Nephron progenitor cell (in vitro differentiated cells): ENCODE measurements around the gene BPIFB2.
A peak's percentile ranks its signal among the peaks of the same experiment; 100 is the strongest.

ENCODE experiments used
- DNase-seq: peaks from one replicate; pipeline ENCODE4 v3.0.0; 2021
- H3K27ac Mint-ChIP-seq: 2 replicates; pipeline ENCODE4 v1.8.0; 2021; ENCODE audit warnings: mild to moderate bottlenecking, moderate library complexity, mixed read lengths
- H3K27me3 Mint-ChIP-seq: 2 replicates; pipeline ENCODE4 v1.8.0; 2021; ENCODE audit warnings: mild to moderate bottlenecking, low read depth, mixed read lengths; ENCODE audit not compliant: poor library complexity
- H3K36me3 Mint-ChIP-seq: 2 replicates; pipeline ENCODE4 v1.8.0; 2021; ENCODE audit warnings: low read depth, mixed read lengths
- H3K4me1 Mint-ChIP-seq: 2 replicates; pipeline ENCODE4 v1.8.0; 2021; ENCODE audit warnings: mixed read lengths
- H3K4me3 Mint-ChIP-seq: 2 replicates; pipeline ENCODE4 v1.8.0; 2021; ENCODE audit warnings: mild to moderate bottlenecking, moderate library complexity, mixed read lengths
- H3K9me3 Mint-ChIP-seq: 2 replicates; pipeline ENCODE4 v1.8.0; 2021; ENCODE audit warnings: mild to moderate bottlenecking, moderate library complexity, mixed read lengths
- CTCF ChIP-seq: fragments of 200-600 bp; sonication (generic); IDR thresholded peaks from 2 replicates; pipeline ENCODE4 v1.5.0; 2021; ENCODE audit warnings: antibody characterized with exemption

The BPIFB2 gene

DNA sequence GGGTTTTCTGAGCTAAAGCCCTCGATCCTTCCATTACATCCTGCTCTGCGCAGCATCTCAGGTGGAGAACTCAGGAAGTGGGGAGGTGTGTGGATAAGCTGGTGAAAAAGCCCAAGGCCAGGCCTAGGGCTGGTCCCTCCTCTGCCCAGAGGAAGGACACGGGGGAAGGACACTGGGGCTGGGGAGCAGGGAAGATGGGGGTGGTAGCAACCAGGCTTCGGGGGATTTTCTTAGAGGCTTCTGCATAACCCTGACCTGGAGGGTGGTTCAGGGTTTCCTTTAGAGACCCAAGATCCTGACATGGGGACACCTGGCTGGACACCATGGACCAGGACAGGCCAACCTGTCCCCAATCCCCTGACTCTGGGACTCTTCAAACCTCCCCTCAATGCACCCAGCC is 41.1 kb upstream of the BPIFB2 start:
- H3K27ac Mint-ChIP-seq, result no peak overlapping the region
- DNase-seq, result no peak

GRCh38 chr20:32966881-32967781 is 40.4 kb upstream of the BPIFB2 start:
- H3K36me3 Mint-ChIP-seq, result no peaks in the 10 kb centered on the region
- no peak for DNase-seq
- H3K4me3 Mint-ChIP-seq, result no peak overlapping the region
- H3K27ac Mint-ChIP-seq, result no peak overlapping the region
- no peaks in the 10 kb centered on the region for H3K9me3 Mint-ChIP-seq
- TF ChIP-seq CTCF, result no peak
- peaks cover 31% of the 10 kb centered on the region for H3K4me1 Mint-ChIP-seq
- H3K27me3 Mint-ChIP-seq, result peaks cover 13% of the 10 kb centered on the region

More for the DNA sequence above, 41.1 kb upstream of the BPIFB2 start:
- Mint-ChIP-seq H3K27me3 (peaks cover 15% of the 10 kb centered on the region), H3K9me3 (no peaks in the 10 kb centered on the region), H3K4me3 (no peak overlapping the region), H3K36me3 (no peaks in the 10 kb centered on the region), H3K4me1 (peaks cover 31% of the 10 kb centered on the region)
- no peak for TF ChIP-seq CTCF

- H3K4me1 Mint-ChIP-seq, result peaks cover 26% of the 10 kb centered on the region
- no peaks in the 10 kb centered on the region for H3K36me3 Mint-ChIP-seq
- no peak overlapping the region for H3K4me3 Mint-ChIP-seq
- TF ChIP-seq CTCF, result no peak
- H3K27me3 Mint-ChIP-seq, result peaks cover 13% of the 10 kb centered on the region
- DNase-seq, result no peak
- no peak overlapping the region for H3K27ac Mint-ChIP-seq
- no peaks in the 10 kb centered on the region for H3K9me3 Mint-ChIP-seq
Measured at GRCh38 chr20:32967961-32968457, 39.5 kb upstream of the BPIFB2 start.

GRCh38 chr20:32968478-32969241 is 38.8 kb upstream of the BPIFB2 start:
- DNase-seq, result no peak
- peaks cover 26% of the 10 kb centered on the region for H3K4me1 Mint-ChIP-seq
- no peaks in the 10 kb centered on the region for H3K36me3 Mint-ChIP-seq
- peaks cover 11% of the 10 kb centered on the region for H3K27me3 Mint-ChIP-seq
- H3K4me3 Mint-ChIP-seq, result no peak overlapping the region
- H3K27ac Mint-ChIP-seq, result peak overlapping the region; percentile 7
- TF ChIP-seq CTCF, result no peak
- H3K9me3 Mint-ChIP-seq, result no peaks in the 10 kb centered on the region

DNA sequence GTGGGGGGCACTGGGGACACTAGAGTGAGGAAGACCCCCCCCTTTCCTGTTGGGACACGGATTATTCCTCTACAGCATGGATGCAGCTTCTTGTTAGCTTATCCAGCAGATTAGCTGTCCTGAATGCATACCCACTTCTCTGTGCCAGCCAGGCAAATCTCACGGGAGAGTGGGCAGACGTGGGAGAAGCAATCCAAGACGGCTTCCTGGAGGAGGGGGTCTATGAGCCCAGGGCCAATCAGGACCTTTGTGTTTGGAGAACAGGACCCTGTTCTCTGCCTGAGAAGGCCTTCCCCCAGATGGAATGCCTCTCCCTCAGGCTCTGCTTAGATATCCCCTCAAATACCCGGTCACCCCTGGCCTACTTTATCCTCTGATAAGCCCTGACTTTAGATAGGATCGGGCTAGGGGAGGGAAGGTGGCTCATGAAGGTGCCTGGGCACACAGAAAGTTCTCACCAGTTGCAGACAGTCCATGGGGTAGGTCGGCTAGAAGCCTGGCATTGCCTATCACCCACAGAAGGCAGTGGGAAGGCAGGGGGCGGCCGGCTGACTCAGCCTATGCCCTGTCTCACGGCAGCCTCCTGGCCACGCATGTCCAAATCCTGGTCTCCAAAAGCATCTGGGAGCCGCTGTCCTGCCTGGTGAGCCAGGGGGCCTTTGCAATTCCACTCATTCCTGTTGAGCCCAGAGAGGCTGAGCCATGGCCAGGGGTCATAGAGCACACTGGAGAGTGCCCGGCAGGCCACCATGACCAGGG is 38.0 kb upstream of the BPIFB2 start:
- Mint-ChIP-seq H3K27ac (peak overlapping the region; percentile 73), H3K36me3 (no peaks in the 10 kb centered on the region)
- no peak for TF ChIP-seq CTCF

More for the DNA sequence above, 38.0 kb upstream of the BPIFB2 start:
- no peak for DNase-seq
- Mint-ChIP-seq H3K27me3 (peaks cover 7% of the 10 kb centered on the region), H3K9me3 (no peaks in the 10 kb centered on the region), H3K4me3 (no peak overlapping the region), H3K4me1 (peaks cover 30% of the 10 kb centered on the region)
